ENCODE results near the gene SPOCK2.

Gene SPOCK2

DNA sequence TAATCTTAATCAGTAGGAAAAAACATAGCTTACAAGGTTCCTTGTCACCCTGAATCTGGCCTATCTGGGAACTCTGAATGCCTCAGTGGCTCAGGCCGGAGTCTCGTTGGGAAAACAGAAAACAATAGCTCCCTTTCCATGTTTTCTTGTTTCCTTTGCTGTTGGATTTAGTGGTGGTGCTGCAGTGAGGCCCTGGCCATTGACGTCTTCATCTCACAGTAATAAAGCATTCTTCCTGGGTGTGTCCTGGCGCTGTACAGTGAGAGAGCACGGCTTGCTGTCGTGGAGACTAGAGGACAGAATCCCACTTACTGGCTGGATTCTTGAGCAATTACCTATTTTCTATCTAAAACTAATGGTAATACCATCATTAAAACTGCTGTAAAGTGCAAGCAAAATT, 1.3 kb upstream of the SPOCK2 start:
- DNase-seq (ENCODE audit: low read depth in 2 of 2), result no peak

DNA sequence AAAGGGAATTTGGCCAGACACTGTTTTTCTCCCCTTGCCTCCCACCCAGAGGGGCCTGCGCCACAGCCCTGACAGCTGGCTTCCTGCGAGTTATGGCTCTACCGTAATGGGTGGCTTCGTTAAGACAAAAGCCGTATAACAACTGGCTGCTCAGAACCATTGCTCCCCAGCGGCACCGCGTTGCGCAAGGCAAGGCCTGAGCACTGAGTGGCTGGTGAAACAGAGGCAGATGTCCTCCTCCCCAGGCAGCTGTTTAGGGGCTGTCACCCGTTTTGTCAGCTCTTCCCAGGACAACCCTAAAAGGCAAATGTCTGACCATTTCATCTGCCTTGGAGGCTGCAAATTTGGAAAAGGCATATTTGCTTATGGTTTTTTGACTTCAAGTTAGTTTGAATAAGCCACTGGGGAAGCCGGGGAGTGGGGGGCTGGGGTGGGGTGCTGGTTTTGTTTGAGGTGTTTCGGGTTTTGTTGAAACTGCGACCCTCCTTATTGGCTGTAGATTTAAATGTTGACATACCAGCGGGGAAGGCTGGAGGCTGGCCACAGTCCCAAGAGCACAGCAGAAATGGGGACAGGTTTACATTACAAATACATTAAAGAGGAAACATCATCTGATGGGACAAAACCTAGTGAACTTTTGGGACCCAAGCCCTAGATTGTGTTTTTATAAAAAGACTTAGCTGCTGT, 681 bp upstream of the SPOCK2 start:
- DNase-seq (ENCODE audit: low read depth in 2 of 2), result no peak

DNA sequence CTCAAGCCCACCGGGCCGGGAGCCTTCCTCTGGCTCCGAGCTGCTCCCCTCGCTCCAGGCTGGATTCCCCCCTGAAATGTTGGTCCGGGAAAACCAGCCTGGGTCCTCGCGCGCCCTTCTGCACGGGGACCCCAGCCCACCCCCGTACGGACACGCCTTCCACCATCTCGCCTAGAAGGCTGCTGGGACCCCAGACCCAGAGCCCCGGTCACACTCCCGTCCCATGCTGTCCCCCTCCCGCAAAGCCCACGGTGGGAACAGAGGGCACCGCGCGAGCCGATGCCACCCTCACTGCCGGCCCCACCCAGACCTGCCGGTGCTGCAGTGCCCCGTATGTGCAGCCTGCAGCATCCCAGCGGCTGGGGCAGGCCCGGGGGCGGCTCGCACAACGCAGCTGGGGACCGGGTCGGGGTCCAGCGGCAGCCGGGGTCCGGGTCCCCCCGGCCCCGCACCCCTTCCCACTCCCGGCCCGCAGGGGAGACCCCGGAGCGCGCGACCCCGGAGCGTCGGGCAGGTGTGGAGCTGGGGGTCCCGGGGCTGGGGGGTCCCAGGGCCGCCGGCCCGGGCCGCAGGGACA, 871 bp downstream of the SPOCK2 start:
- no peak for DNase-seq (ENCODE audit: low read depth in 2 of 2)

GRCh38 chr10:72086466-72087391, 1.6 kb downstream of the SPOCK2 start:
- no peak for DNase-seq (ENCODE audit: low read depth in 2 of 2)

- no peak for DNase-seq (ENCODE audit: low read depth in 2 of 2)
Observed at GRCh38 chr10:72085864-72086465, 2.4 kb downstream of the SPOCK2 start.

GRCh38 chr10:72085166-72085565, 3.2 kb downstream of the SPOCK2 start:
- no peak for DNase-seq (ENCODE audit: low read depth in 2 of 2)

DNA sequence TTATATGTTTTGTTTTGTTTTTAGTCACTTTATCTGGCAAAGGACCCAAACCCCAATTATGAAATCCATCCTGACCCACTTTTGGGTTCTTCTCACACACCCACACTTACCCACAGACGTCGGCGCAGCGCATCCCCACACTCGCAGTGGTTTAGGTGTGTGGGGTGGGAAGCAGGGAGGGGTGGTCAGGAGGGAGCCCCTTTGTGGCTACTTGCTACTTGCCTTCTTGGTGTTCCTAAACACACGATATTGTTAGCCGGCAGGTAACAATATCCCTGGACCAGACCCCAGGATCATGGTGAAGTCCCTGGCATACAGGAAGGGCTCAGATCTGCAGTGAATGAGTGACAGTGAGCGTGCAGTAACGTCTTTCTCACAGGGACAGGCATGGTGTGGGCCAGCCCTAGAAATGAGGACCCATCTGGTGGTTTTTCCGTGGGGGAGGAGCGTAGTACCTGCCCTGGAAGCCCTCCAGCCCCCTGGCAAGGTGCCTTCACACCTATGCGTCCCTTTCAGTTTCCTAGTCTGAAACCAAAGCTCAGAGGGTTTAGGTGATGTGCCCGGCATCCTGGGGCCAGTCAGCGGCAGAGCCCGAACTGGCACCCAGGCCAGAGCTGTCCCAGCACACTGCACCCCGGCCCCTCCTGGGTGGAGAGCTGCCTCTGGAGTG, 4.4 kb downstream of the SPOCK2 start:
- DNase-seq (ENCODE audit: low read depth in 2 of 2), result no peak

DNA sequence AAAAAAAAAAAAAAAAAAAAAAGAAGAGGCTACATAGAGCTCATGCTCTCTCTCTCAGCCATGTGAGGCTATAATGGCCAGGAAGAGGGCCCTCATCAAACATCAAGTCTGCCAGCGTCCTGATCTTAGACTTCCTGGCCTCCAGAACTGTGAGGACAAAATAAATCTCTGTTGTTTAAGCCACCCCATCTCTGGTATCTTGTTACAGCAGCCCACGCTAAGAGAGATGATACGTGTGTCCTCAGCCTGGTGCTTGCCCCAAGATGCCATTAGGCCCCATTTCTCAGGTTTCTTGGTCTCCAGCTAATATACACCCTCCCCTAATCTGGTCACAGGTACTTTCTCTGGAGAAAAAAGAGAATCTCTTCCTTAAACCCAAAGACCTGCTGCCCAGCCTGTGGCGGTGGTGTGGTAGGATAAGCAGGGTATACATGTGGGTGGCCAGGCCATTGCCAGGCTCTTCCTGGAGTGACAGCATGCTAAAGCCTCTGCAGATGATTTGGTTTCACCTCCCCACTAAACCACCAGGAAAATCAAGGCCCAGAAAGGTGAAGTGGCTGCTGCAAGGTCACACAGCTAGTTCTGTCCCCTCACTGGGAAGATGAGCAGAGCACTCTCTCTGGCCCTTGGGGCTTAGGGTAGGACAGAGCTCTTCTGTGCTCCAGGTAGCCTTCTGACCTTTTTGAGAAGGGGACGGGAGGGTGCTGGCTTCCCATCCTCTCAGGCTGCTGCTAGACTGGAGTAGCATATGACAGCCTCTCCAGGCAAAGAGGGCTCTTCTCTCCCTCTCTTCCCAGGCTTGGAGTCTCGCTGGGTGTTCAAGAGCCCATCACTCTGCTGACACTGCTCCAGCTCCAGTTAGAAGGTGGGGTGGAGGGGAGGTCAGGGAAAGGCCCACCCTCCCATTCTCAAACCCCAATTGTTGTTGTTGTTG, 5.2 kb downstream of the SPOCK2 start:
- DNase-seq (ENCODE audit: low read depth in 2 of 2), result no peak

DNA sequence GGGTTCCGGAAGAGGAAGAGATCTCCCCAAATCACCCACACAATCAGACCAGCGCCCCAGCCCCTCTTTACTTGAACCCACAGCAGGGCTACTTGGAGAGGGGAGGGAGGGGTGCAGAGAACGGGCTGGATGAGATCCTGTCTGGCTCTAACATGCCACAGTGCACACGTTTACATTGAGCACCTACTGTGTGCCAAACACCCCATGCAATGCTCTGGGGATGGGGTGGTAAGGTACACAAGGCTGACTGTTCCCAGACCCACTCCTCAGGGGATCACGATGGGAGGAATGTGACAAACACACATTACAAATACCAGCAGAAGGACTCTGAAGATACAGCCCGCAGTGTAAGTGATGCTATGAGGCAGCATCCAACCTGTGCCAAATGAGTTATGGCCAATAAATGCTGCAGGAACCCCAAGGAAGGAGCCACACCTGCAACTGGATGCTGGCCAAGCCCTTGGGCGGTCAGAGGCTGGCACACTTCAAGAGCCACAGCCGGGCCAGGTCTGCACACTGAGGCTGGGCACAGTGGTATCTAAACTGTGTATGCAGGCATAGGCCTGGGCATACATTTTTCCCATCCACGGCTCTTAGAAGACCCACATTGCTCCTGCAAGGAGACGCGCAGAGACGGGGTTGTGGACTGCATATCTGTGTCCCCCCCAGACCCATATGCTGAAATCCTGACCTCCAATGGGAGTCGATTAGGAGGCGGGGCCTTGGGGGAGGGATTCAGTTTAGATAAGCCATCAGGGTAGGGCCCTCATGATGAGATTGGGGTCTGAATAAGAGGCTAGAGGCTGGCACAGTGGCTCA, 6.4 kb downstream of the SPOCK2 start:
- DNase-seq (ENCODE audit: low read depth in 2 of 2), result no peak

DNA sequence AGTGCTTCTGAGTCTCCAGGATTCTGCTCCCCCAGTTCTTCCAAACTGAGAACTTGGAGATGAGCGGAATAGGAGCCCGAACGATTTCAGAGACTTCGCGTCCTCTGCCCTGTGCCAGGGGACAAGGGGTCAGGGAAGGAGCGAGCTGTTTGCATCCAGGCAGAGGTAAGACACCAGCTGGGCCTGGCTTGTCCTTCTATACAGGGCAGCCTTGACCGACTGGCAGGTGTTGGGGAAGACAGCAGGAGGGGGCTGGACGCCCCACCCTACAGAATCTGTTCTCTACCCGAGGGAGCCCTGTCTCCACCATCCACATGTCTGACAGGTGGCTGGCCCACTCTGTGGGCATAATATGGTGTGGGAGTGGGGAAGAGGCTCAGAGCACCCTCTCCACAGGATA, 7.1 kb downstream of the SPOCK2 start:
- DNase-seq (ENCODE audit: low read depth in 2 of 2), result no peak

DNA sequence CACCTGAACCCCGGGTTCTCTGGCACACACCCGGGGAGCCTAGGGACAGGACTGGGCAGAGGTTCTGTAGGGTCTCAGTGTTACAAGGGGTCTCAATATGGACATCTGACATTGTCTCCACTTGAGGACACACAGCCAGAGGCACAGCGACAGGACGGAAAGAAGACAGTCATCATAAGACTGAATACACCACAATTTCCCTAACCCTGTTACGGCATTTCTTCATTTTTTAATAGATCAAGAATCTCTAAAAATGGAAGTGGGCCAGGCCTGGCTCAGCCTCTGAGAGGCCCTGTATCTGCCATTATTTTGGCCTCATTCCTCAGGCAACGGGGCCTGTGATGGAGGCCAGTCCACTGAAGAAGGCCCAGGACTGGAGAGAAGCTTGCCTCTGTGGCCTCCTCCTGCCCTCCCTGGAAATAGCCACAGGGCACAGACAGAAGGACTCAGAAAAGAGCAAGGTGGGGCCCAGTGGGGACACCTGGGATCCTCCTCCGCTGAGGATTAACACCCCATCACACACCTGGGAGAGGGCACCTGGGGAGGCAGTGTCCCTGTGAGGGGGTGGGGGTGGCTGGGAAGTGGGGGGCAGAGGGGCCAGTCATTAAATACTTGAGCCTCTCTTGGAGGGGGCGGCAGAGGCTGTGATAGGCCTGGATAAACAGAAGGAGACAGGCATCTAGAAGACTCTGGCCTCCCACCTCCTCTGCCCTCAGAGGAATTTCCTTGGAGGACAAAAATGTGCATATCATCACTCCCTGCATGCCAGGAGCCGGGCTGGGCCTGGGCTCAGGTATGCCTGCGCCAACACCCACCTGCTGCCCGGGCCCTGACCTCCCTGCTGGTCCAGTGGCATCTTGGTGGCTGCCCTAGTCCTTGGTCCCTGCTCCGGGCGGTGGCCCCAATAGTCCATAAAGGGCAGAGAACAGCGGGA, 8.0 kb downstream of the SPOCK2 start:
- no peak for DNase-seq (ENCODE audit: low read depth in 2 of 2)

- DNase-seq (ENCODE audit: low read depth in 2 of 2), result no peak
Observed at GRCh38 chr10:72079356-72079755, 9.0 kb downstream of the SPOCK2 start.

- no peak for DNase-seq (ENCODE audit: low read depth in 2 of 2)
Observed at GRCh38 chr10:72077275-72077990, 10.9 kb downstream of the SPOCK2 start.

- no peak for DNase-seq (ENCODE audit: low read depth in 2 of 2)
Observed at GRCh38 chr10:72076756-72077155, 11.6 kb downstream of the SPOCK2 start.

DNA sequence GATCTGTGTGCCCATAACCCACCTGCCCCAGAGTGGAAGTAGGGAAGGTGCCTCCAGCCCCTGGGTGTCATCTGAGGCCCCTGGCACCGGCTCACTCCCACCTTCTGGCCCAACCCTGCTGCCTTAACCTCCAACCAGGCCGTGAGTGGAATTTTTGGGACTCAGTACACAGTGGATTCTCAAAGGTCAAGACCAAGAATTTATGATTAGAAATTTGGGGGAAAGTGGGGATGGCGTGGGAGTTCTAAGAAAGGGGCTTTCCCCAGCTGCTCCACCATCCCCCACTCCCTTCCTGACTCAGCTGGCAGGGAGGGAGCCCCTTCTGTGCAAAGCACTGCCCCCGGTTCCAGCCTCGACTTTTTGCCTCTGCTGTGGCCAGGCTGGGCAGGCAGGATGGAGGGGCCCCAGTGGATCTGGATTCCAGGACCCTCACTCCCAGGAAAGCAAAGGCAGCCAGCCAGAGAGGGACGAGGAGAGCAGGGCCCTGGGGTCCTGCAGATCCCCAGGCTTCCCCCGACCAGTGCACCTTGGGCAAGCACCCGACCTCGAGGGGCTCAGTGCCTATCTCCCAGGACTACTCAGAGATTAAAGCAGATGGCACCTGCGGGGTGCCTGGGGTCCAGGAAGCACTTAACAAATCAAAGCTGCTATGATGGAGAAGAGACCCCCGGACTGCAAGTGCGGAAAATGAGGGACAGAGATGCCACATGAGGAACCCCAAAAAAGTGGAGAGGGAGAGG, 12.8 kb downstream of the SPOCK2 start:
- DNase-seq (ENCODE audit: low read depth in 2 of 2), result no peak

GRCh38 chr10:72074574-72075375, 13.6 kb downstream of the SPOCK2 start:
- DNase-seq (ENCODE audit: low read depth in 2 of 2), result no peak
